NCI-H526 (cell line): ENCODE data around the gene LRRC26.
A peak's percentile ranks its signal among the peaks of the same experiment; 100 is the strongest.

Experiments used
- DNase-seq, 2 experiments: peaks; one replicate each; lab custom pipeline; 2025; lab: John Stamatoyannopoulos, UW

Gene LRRC26

DNA sequence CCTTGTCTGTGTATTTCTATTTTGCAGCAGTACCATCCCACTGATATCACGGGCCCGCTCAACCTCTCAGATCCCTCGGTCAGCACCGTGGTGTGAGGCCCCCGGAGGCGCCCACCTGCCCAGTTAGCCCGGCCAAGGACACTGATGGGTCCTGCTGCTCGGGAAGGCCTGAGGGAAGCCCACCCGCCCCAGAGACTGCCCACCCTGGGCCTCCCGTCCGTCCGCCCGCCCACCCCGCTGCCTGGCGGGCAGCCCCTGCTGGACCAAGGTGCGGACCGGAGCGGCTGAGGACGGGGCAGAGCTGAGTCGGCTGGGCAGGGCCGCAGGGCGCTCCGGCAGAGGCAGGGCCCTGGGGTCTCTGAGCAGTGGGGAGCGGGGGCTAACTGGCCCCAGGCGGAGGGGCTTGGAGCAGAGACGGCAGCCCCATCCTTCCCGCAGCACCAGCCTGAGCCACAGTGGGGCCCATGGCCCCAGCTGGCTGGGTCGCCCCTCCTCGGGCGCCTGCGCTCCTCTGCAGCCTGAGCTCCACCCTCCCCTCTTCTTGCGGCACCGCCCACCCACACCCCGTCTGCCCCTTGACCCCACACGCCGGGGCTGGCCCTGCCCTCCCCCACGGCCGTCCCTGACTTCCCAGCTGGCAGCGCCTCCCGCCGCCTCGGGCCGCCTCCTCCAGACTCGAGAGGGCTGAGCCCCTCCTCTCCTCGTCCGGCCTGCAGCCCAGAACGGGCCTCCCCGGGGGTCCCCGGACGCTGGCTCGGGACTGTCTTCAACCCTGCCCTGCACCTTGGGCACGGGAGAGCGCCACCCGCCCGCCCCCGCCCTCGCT, 1.9 kb downstream of the LRRC26 start:
- peak in 1 of 2 experiments; percentile 56 for DNase-seq

GRCh38 chr9:137167277-137167746, 2.5 kb downstream of the LRRC26 start:
- DNase-seq, result peak in 1 of 2 experiments; percentile 31

DNA sequence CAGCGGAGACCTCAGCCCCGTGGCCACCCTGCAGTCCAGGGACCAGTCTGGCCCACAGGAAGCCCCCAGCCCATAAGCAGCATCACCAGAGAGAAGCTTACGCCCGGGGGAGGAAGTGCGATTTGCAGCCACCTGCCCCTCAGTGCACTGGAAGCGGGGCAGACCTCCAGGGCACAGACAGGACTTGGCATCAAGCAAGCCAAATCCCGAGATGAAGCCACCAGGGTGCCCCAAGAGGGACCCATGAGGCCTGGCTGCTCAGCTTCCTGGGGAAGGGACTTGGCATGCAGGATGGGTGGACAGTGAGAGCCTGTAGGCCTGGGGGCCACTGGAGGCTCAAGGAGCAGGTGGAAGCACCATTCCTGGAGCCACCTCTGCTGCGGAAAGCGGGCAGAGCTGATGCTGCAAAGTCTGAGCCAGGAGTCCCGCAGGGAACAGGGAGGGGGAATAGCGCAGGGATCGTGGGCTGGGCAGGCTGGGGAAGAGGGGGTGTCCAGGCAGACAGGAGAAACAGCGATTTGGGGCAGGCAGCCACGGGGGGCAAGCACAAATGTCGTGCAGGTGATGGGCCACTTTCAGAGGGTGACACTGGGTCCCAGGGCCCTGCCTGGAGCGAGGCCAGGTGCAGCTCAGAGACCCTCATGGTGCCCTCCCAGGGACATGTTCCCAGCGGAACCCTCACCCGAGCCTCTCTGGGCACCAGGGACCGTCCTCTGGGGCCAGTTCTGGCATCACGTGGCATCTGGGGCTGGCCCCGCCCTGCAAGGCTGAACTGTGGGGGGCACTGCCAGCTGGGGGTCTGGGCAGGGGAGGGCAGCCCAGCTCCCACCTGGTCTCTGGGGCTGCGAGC, 3.2 kb downstream of the LRRC26 start:
- DNase-seq, result no peak

GRCh38 chr9:137165250-137165836, 4.5 kb downstream of the LRRC26 start:
- DNase-seq, result no peak

DNA sequence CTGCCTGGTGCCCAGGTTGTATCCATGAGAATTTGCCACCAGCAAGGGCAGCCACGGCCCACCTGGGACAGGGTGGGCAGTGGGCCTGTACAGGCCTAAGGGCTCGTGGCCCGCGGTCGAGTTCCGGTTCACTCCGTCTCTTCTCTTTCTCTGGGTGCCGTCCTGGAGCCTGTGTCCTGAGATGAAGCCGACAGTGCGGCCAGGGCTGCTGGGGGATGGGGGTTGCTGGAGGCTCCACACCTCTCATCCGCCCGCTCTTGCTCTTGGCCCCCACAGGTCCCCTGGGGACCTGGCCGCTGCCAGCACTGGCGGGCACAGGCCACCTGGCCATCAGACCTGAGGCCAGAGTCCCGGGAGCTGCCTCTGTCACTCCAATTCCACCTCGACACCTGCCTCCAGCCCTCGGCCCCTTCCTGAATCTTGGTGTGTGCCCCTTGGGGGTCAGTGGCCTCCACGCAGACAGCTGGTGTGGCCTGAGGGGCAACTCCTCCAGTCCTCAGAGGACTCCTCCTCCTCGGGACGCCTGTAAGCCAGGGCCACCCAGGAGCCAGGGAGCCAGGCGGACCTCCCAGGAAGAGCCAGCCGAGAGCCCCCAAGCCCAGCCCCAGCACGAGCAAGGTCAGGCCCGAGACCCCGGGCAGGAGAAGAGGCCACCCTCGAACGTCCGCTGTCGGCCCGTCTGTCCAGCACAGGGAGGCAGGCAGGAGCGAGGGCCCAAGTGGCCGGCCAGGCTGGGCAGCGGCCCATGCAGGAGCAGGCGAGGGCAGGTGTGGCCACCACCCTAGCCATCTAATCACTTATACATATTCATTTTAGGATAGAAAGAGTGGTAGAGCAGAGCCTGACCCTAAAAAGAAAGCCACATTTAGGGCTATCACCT, 5.2 kb downstream of the LRRC26 start:
- no peak for DNase-seq

DNA sequence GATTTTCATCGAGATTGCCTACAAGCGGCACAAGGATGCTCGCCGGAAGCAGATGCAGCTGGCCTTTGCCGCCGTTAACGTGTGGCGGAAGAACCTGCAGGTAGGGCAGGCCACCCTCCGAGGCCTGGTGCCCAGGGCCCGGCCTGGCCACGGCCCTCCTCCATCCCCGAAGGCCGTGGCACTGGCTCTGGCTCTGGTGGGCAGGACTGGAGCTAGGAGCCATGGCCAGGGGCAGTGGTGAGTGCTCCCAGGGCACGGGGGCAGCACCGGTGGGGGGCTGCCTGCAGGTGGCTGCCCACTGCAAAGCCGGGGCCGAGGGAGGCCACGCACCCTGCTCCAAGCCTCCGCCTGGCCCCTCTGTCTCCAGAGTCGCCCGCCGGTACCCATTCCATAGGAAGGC, 6.0 kb downstream of the LRRC26 start:
- DNase-seq, result no peak

DNA sequence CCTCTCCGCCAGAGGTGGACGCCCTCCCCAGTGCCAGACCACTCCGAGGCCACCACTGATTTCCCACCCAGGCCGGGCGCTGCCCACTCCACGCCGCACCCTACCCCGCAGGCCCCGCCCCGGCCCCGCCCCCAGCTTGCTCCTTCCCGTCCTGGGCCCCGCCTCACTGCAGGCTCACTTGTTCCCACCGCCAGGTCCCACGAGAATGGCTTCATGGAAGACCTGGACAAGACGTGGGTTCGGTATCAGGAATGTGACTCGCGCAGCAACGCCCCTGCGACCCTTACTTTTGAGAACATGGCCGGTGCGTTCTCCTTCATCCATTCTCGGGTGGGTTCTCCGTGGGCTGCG, 6.5 kb downstream of the LRRC26 start:
- peak in 1 of 2 experiments; percentile 53 for DNase-seq

DNA sequence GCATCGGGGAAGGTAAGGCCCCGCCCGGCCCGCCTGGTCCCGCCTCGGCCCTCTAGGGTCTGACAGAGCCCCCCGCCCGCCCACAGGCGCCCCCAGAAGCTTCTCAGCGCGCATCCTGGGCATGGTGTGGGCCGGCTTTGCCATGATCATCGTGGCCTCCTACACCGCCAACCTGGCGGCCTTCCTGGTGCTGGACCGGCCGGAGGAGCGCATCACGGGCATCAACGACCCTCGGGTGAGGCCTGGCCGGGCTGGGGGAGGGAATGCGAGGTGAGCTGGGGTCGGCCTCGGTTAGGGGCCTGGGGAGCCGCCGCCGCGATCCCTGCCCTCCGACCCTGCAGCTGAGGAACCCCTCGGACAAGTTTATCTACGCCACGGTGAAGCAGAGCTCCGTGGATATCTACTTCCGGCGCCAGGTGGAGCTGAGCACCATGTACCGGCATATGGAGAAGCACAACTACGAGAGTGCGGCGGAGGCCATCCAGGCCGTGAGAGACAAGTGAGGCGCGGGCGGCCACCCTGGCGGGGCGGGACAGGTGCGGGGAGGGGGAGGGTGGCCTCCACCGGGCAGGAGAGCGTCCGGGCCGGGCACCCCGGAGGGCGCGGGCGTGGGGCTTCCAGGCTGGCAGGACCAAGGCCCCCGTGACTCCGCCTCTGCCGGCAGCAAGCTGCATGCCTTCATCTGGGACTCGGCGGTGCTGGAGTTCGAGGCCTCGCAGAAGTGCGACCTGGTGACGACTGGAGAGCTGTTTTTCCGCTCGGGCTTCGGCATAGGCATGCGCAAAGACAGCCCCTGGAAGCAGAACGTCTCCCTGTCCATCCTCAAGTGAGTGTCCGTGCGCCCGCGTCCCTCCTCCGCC, 7.1 kb downstream of the LRRC26 start:
- DNase-seq, result peak in 1 of 2 experiments; percentile 62

DNA sequence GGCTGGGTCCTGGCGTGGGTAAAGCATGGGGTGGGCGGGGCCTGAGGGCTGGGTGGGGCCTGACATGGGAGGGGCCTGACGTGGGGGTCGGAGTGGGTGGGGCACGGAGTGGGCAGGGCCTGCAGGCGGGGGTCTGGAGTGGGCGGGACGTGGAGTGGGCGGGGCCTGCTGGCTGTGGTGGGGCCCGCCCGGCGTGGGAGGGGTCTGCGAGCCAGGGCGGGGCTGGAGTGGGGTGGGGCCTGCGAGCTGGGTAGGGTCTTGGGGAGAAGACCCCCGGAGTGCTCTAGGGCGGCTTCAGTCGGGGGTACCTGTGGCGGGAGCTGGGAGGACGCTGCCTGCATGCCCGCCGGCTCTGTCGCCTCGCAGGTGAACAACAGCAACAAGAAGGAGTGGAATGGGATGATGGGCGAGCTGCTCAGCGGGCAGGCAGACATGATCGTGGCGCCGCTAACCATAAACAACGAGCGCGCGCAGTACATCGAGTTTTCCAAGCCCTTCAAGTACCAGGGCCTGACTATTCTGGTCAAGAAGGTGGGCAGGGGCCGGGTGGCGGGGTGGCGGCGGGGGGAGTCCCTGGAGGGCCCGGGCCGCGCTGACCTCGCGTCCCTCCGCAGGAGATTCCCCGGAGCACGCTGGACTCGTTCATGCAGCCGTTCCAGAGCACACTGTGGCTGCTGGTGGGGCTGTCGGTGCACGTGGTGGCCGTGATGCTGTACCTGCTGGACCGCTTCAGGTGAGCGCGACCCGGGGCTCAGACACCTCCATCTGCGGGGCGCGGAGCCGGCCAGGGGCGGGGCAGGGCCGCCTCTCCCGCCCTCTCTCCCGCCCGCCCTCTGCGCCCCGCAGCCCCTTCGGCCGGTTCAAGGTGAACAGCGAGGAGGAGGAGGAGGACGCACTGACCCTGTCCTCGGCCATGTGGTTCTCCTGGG, 8.0 kb downstream of the LRRC26 start:
- DNase-seq, result peak; percentile 17 to 54

- peak; percentile 54 to 82 for DNase-seq
Measured at GRCh38 chr9:137160716-137161557, 8.9 kb downstream of the LRRC26 start.

DNA sequence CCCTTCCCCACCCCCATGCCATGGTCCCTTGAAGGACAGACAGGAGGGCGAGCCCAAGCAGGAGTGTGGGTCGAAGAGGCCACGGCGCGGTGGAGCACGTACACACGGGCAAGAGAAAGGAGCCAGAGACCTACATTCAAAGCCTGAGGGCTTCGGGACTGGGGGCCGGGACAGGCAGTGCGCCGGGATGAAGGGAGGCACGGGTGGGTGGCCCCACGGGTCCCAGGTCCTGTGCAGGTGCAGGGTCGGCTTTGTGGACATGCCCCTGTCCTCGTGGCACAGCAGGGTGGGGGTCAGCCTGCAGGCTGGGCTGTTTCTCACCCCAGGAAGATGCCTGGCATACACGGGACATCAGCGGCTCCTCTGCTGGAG, 9.8 kb downstream of the LRRC26 start:
- no peak for DNase-seq

DNA sequence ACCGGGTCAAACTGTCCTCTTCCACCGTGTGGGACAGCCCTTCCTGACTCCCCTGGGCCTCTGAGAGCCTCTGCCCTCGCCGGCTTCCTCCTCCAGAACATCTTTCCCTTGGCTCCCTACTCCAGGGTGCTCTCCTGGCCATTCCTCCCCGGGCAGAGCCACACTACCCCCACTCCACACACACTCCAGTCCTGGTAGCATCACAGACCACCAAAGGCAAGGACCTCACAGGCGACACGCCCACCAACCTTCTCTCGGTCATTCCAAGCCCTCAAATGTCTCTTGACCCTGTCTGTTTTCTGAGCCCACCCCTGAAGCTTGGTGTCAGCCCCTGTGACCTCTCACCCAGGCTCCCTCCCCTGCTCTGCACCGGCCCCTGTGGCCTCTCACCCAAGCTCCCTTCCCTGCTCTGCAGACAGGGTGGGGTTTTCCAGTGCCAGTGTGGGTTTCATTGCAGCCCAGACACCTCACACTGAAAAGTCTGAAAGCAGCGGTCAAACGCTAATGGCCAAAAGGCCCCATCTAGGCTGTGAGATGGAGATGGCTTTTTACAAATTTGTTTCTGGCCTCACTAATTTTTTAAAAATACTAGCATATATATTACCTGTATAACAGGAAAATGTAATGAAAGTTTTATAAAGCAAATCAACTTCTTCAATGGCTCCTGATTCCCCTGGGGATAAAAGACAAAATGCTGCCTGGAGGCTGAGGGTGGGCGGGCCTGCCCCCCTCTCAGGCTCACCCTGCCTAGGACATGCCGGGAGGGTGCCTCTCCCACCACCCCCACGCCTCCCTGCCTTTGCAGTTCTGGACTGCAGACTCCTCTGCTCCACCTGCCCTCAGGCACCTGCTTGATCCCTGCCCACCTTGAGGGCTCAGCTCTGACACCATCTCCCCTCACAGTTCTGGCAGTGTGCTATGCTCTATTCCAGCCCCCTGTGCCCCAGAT, 10.5 kb downstream of the LRRC26 start:
- DNase-seq, result no peak

DNA sequence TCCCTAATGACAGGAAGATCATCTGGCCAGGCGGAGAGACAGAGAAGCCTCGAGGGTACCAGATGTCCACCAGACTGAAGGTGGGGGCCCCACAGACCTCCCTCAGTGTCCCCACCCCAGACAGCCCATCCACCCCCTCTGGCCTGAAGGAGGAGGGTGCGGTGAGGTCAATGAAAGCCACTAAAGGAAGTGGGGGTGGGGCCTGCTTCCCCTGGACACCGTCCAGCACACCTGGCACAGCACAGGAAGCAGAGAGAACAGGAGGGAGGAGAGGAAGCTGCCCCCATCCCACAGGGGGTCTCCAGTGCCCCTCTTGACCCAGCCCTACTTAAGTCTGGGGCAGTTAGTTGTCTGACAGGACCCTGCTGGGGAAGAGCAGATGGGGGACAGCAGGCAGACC, 11.2 kb downstream of the LRRC26 start:
- no peak for DNase-seq

GRCh38 chr9:137157618-137158415, 12.0 kb downstream of the LRRC26 start:
- DNase-seq, result no peak

DNA sequence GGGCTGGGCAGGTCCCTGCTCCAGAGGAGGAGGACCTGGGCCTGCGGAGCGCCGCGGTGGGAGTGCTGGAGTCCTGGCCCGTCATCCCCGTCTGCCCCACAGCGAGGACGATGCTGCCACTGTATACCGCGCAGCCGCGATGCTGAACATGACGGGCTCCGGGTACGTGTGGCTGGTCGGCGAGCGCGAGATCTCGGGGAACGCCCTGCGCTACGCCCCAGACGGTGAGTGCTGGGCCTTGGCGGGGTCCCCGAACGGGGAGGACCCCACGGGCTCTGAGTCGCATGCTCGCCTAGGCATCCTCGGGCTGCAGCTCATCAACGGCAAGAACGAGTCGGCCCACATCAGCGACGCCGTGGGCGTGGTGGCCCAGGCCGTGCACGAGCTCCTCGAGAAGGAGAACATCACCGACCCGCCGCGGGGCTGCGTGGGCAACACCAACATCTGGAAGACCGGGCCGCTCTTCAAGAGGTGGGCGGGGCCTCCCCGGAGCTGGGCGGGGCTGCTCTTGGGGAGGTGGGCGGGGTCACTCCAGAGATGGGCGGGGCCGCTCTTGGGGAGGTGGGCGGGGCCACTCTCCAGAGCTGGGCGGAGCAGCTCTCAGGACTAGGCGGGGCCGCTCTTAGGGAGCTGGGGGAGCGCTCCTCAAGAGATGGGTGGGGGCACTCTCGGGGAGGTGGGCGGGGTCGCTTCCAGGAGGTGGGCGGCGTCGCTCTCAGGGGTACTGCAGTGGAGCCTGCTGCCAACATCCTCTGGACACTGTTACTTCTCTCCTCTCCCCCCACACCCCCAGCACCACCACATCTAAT, 13.1 kb downstream of the LRRC26 start:
- peak in 1 of 2 experiments; percentile 53 for DNase-seq
